SU-DHL-6 (cell line): Measurements from ENCODE around the gene NCS1.

ENCODE experiments used
- EZH2phosphoT487 ChIP-seq: fragments of 200-600 bp; sonication (generic), shearing (Covaris generic); conservative IDR thresholded peaks from 2 replicates; pipeline ENCODE4 v1.6.1; 2018; ENCODE audit warnings: mild to moderate bottlenecking, antibody characterized with exemption, low read length, moderate library complexity, mixed read lengths
- TF ChIP-seq, protein P1 (sequence below): fragments of 200-600 bp; sonication (generic); IDR thresholded peaks from one replicate; pipeline ENCODE4 v1.5.1; 2017; ENCODE audit warnings: antibody characterized with exemption, mild to moderate bottlenecking, low read length, moderate library complexity; ENCODE audit not compliant: insufficient read depth, poor library complexity, severe bottlenecking

DNA sequence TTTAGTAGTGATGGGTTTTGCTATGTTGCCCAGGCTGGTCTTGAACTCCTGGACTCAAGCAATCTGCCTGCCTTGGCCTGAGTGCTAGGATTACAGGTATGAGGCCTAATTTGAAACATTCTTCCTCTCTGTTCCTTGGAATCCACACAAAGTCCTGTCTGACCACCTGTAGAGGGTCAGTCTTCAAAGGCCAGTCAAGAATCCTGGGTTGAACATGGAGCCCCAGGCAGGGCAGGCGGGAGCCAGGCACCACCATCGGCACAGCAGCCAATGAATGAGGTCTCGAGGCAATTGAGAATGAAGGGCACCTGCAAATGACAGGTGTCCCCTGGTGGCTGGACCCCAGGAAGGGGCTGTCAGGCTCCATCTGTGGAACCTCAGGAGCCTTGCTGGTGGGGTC is 17.4 kb upstream of the NCS1 start:
- TF ChIP-seq, protein P1, sequence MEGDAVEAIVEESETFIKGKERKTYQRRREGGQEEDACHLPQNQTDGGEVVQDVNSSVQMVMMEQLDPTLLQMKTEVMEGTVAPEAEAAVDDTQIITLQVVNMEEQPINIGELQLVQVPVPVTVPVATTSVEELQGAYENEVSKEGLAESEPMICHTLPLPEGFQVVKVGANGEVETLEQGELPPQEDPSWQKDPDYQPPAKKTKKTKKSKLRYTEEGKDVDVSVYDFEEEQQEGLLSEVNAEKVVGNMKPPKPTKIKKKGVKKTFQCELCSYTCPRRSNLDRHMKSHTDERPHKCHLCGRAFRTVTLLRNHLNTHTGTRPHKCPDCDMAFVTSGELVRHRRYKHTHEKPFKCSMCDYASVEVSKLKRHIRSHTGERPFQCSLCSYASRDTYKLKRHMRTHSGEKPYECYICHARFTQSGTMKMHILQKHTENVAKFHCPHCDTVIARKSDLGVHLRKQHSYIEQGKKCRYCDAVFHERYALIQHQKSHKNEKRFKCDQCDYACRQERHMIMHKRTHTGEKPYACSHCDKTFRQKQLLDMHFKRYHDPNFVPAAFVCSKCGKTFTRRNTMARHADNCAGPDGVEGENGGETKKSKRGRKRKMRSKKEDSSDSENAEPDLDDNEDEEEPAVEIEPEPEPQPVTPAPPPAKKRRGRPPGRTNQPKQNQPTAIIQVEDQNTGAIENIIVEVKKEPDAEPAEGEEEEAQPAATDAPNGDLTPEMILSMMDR, result no peak
- no peak for TF ChIP-seq EZH2phosphoT487
